ENCODE measurements around the gene DCAF8L2. TPM values are rescaled to one million over a fixed set of nuclear protein-coding genes. Genes with fewer than 3 reads are reported as not detected.

The DCAF8L2 gene
- total RNA-seq, 1 experiment from 2014 or later, result not detected

GRCh38 chrX:27679281-27679680 is 89.1 kb downstream of the DCAF8L2 start:
- no peaks in the 10 kb centered on the region for H3K4me1 ChIP-seq (ENCODE audit: insufficient read depth, low read length)
- no peak overlapping the region for H2AFZ ChIP-seq (ENCODE audit: low read length)
- no CpG with 5 or more reads among the region's 1 CpG for WGBS (ENCODE audit: extremely low coverage, insufficient read length, low lambda C conversion rate)
- Mint-ChIP-seq H3K36me3 (ENCODE audit: insufficient read depth in 1 of 3, low read depth in 3 of 3) (no peaks in the 10 kb centered on the region; a peak in 1 of 7 replicates), H3K4me3 (no peak overlapping the region), H3K9me3 (peaks cover 44 to 54% of the 10 kb centered on the region in 2 experiments), H3K27me3 (ENCODE audit: low read depth) (peaks cover 2% of the 10 kb centered on the region; the same call in 1 of the 2 replicates), H3K4me1 (no peaks in the 10 kb centered on the region), H3K27ac (no peak overlapping the region)
- H2BK5ac ChIP-seq (ENCODE audit: insufficient read length, low read length), result no peak overlapping the region
- no peak overlapping the region for H3T11ph ChIP-seq (ENCODE audit: low read length)
- no peak overlapping the region for H2BK20ac ChIP-seq (ENCODE audit: low read depth, low read length, poor library complexity, severe bottlenecking)
- H3K14ac ChIP-seq (ENCODE audit: insufficient read depth, low read length), result no peak overlapping the region
- peaks cover 20% of the 10 kb centered on the region for H3K9me3 ChIP-seq (ENCODE audit: control insufficient read depth, low read depth, low read length)
- H4K8ac ChIP-seq (replicated peaks; ENCODE audit: insufficient read length, low read depth, low read length), result no peak overlapping the region
- H2AK5ac ChIP-seq (ENCODE audit: insufficient read length, low read length), result no peak overlapping the region
- no peaks in the 10 kb centered on the region for H3K27me3 ChIP-seq (ENCODE audit: insufficient read depth, low read length)
- no peak overlapping the region for H3K4me2 ChIP-seq (ENCODE audit: insufficient read depth, insufficient read length, low read length)
- no peak overlapping the region for H3K18ac ChIP-seq (ENCODE audit: insufficient read length, low read depth, low read length)
- no peak overlapping the region for H3K4ac ChIP-seq (ENCODE audit: low read depth, low read length)
- no peak overlapping the region for H4K5ac ChIP-seq (ENCODE audit: insufficient read length, low read depth, low read length)
- H3K79me2 ChIP-seq (ENCODE audit: insufficient read depth, low read length), result no peaks in the 10 kb centered on the region
- no peak for TF ChIP-seq CTCF (conservative IDR thresholded peaks at IDR 0.05)
- H3K79me1 ChIP-seq (ENCODE audit: insufficient read depth, low read depth, low read length, poor library complexity, severe bottlenecking), result no peaks in the 10 kb centered on the region
- H4K91ac ChIP-seq (ENCODE audit: insufficient read length, low read depth, low read length), result no peak overlapping the region
- H2BK120ac ChIP-seq (ENCODE audit: low read depth, low read length, poor library complexity, severe bottlenecking), result no peak overlapping the region
- H2BK15ac ChIP-seq (ENCODE audit: low read depth, low read length), result no peak overlapping the region
- H2BK12ac ChIP-seq (ENCODE audit: insufficient read length, low read depth, low read length), result no peak overlapping the region
- no peak overlapping the region for H3K56ac ChIP-seq (ENCODE audit: insufficient read length, low read depth, low read length)
- no peak for DNase-seq
- H3K23ac ChIP-seq (ENCODE audit: insufficient read length, low read depth, low read length), result no peak overlapping the region
- H3K23me2 ChIP-seq (ENCODE audit: insufficient read length, low read depth, low read length, poor library complexity, severe bottlenecking), result no peaks in the 10 kb centered on the region
- no peak overlapping the region for H3K27ac ChIP-seq (ENCODE audit: insufficient read length, low read depth, low read length)
- H3K9ac ChIP-seq (ENCODE audit: extremely low read depth, insufficient read length, low read length), result no peak overlapping the region
- no peaks in the 10 kb centered on the region for H4K20me1 ChIP-seq (ENCODE audit: control insufficient read depth, insufficient read depth, insufficient read length)

All from H9 (cell line).